Common myeloid progenitor, CD34-positive (primary cell): ENCODE results near the gene SYTL1.

Source experiments
- CTCF ChIA-PET: fragments of 350-600 bp; sonication (Branson Sonifier 250); formaldehyde crosslinking; loops from one replicate; lab custom pipeline; 2021; ENCODE audit warnings: antibody characterized with exemption; lab: Charles Lee
- POLR2A ChIA-PET: fragments of 350-600 bp; sonication (Branson Sonifier 250); formaldehyde crosslinking; loops from one replicate; lab custom pipeline; 2021; ENCODE audit warnings: antibody characterized with exemption; lab: Charles Lee
- DNase-seq, 3 donors: peaks; one replicate each; pipeline versions ENCODE4 v3.0.0 to v3.0.0-alpha.2; 2013
- H3K27ac ChIP-seq, 2 experiments: 1 replicate in 1 of 2; 2 replicates in 1 of 2; pipeline ENCODE4 v1.7.0; 2013; ENCODE audit warnings: inconsistent platforms in 2 of 2, low read length in 2 of 2, mild to moderate bottlenecking in 2 of 2, low read depth in 1 of 2, moderate library complexity in 1 of 2; ENCODE audit not compliant: severe bottlenecking in 2 of 2, insufficient read depth in 1 of 2, poor library complexity in 1 of 2
- H3K27me3 ChIP-seq, 5 experiments: replicated peaks in 2 of 5; 1 replicate in 3 of 5; 2 replicates in 2 of 5; pipeline versions ENCODE4 v1.6.1 to v1.7.0; 2013; ENCODE audit warnings: low read length in 4 of 5, mild to moderate bottlenecking in 2 of 5, moderate library complexity in 2 of 5, inconsistent platforms in 1 of 5; ENCODE audit not compliant: insufficient read depth in 5 of 5, control insufficient read depth in 4 of 5
- H3K36me3 ChIP-seq, 4 experiments: 1 replicate in 2 of 4; 2 replicates in 2 of 4; pipeline versions ENCODE4 v1.6.1 to v1.7.0; 2013; ENCODE audit warnings: low read length in 3 of 4, control low read depth in 1 of 4, mild to moderate bottlenecking in 1 of 4; ENCODE audit not compliant: control insufficient read depth in 4 of 4, insufficient read depth in 4 of 4
- H3K4me1 ChIP-seq, 4 experiments: 1 replicate in 3 of 4; 2 replicates in 1 of 4; pipeline versions ENCODE4 v1.6.1 to v1.7.1; 2013; ENCODE audit warnings: low read length in 3 of 4, mild to moderate bottlenecking in 3 of 4, control low read depth in 1 of 4, inconsistent platforms in 1 of 4, moderate library complexity in 1 of 4; ENCODE audit not compliant: control insufficient read depth in 4 of 4, insufficient read depth in 4 of 4; ENCODE audit errors: control extremely low read depth in 1 of 4
- H3K4me3 ChIP-seq, 7 experiments: 1 replicate in 4 of 7; 2 replicates in 3 of 7; pipeline versions ENCODE4 v1.5.1 to v1.7.0; 2013; ENCODE audit warnings: mild to moderate bottlenecking in 7 of 7, low read length in 6 of 7, moderate library complexity in 6 of 7, inconsistent platforms in 2 of 7, low read depth in 2 of 7, control low read depth in 1 of 7; ENCODE audit not compliant: insufficient read depth in 4 of 7, control insufficient read depth in 1 of 7; ENCODE audit errors: extremely low read depth in 1 of 7
- H3K9me3 ChIP-seq, 5 experiments: 1 replicate in 4 of 5; 2 replicates in 1 of 5; pipeline versions ENCODE4 v1.6.1 to v1.7.1; 2013; ENCODE audit warnings: low read length in 4 of 5, mild to moderate bottlenecking in 2 of 5, inconsistent platforms in 1 of 5, low read depth in 1 of 5, moderate library complexity in 1 of 5; ENCODE audit not compliant: control insufficient read depth in 4 of 5, insufficient read depth in 2 of 5; ENCODE audit errors: control extremely low read depth in 1 of 5
- WGBS: methylation state at CpG from one replicate; pipeline ENCODE4 v1.1.5; 2013; ENCODE audit not compliant: insufficient coverage; 5-methylcytosine and 5-hydroxymethylcytosine counted together

The SYTL1 gene

DNA sequence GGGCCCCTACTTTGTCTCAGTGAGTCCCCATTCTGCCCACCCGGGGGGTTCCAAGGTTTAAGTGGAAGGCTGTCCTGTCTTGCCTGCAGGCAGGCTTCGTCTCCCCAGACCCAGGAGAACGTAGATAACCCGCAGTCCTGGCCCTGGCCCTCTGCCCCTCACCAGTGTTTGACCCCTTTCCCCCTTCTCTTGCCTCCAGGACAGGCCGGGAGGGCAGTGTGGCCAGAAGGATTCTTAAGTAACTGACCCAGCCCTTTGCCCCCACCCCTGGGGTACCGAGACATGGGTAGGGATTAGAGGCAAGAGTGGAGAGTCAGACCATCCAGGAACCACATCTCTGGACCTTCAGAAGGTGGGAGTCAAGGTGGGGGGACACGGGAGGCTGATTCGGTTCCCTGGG is 11.0 kb upstream of the SYTL1 start:
- DNase-seq, result no peak
- Histone ChIP-seq H3K36me3 (peaks cover 10 to 80% (median 66%) of the 10 kb centered on the region in 4 experiments), H3K4me3 (no peak overlapping the region), H3K27me3 (no peaks in the 10 kb centered on the region), H3K9me3 (no peaks in the 10 kb centered on the region), H3K27ac (no peak overlapping the region), H3K4me1 (no peaks in the 10 kb centered on the region)
- ChIA-PET CTCF (interaction anchor here (0.6 to 1.2 kb wide), 3 partner anchors 15 to 72 kb away, joined by 3 to 4 read pairs (median 3); no protein-coding TSS in a partner anchor), POLR2A (no interaction called here)
- WGBS, result 100% methylated on average over 6 of the region's 8 CpGs

GRCh38 chr1:27331426-27331825 is 10.4 kb upstream of the SYTL1 start:
- no peak for DNase-seq
- Histone ChIP-seq H3K9me3 (no peaks in the 10 kb centered on the region), H3K27ac (no peak overlapping the region), H3K27me3 (no peaks in the 10 kb centered on the region), H3K4me3 (no peak overlapping the region), H3K4me1 (no peaks in the 10 kb centered on the region), H3K36me3 (peaks cover 10 to 83% (median 67%) of the 10 kb centered on the region in 4 experiments)
- POLR2A ChIA-PET, result no interaction called here
- CTCF ChIA-PET, result interaction anchor here (1.7 to 4.3 kb wide), 4 partner anchors 8 to 65 kb away, joined by 5 to 53 read pairs (median 22); no protein-coding TSS in a partner anchor
- WGBS, result 100% methylated on average over 3 of the region's 3 CpGs

DNA sequence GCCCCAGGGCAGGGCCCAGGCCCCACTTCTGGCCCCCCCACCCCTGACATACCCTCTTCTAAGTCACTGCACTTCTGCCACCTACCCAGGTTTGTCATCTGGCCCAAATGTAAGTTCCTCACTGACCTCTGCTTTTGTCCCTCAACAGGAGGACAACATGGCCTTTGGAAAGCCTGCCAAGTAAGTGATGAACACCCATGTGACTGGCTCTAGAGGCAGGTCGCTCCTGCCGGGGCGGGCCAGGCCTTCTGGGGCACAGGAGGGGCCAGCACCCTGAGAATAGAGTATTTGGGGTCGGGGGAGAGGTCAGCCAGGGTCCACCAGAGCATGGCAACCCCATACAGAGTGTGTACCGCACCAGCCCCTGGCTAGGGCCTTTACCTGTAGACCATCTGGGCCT is 9.9 kb upstream of the SYTL1 start:
- Histone ChIP-seq H3K4me1 (no peaks in the 10 kb centered on the region), H3K9me3 (no peaks in the 10 kb centered on the region), H3K27ac (no peak overlapping the region), H3K36me3 (peaks cover 7 to 86% (median 67%) of the 10 kb centered on the region in 4 experiments), H3K4me3 (no peak overlapping the region), H3K27me3 (no peaks in the 10 kb centered on the region)
- DNase-seq, result no peak
- 100% methylated on average over 4 of the region's 5 CpGs for WGBS
- POLR2A ChIA-PET, result interaction anchor here (0.7 to 0.9 kb wide), 2 partner anchors 10 to 59 kb away, joined by 3 read pairs; no protein-coding TSS in a partner anchor
- CTCF ChIA-PET, result interaction anchor here (0.8 to 4.3 kb wide), 14 partner anchors 8 to 275 kb away, joined by 3 to 53 read pairs (median 6); partner anchors contain the start of gene SYTL1

- no peaks in the 10 kb centered on the region for H3K9me3 ChIP-seq
- POLR2A ChIA-PET, result interaction anchor here (0.7 to 0.9 kb wide), 2 partner anchors 10 to 58 kb away, joined by 3 read pairs; no protein-coding TSS in a partner anchor
- CTCF ChIA-PET, result interaction anchor here (0.7 to 4.3 kb wide), 24 partner anchors 9 to 274 kb away, joined by 3 to 53 read pairs (median 4); partner anchors contain the start of gene SYTL1
- H3K4me1 ChIP-seq, result no peaks in the 10 kb centered on the region
- DNase-seq, result peak in 2 of 3 donors; percentile 64
- H3K4me3 ChIP-seq, result no peak overlapping the region
- H3K36me3 ChIP-seq, result peaks cover 7 to 82% (median 63%) of the 10 kb centered on the region in 4 experiments
- WGBS, result 95% methylated on average over 9 of the region's 11 CpGs
- no peaks in the 10 kb centered on the region for H3K27me3 ChIP-seq
- no peak overlapping the region for H3K27ac ChIP-seq
Observed at GRCh38 chr1:27332536-27333281, 9.1 kb upstream of the SYTL1 start.

- no peak overlapping the region for H3K27ac ChIP-seq
- 92% methylated on average over 17 of the region's 17 CpGs for WGBS
- H3K9me3 ChIP-seq, result no peaks in the 10 kb centered on the region
- no peaks in the 10 kb centered on the region for H3K27me3 ChIP-seq
- H3K36me3 ChIP-seq, result peaks cover 7 to 73% (median 56%) of the 10 kb centered on the region in 4 experiments
- peaks cover 0 to under 1% (median 0%) of the 10 kb centered on the region in 4 experiments for H3K4me1 ChIP-seq
- H3K4me3 ChIP-seq, result no peak overlapping the region
- POLR2A ChIA-PET, result no interaction called here
- no peak for DNase-seq
- CTCF ChIA-PET, result interaction anchor here (0.9 to 4.3 kb wide), 14 partner anchors 10 to 329 kb away, joined by 3 to 53 read pairs (median 6); no protein-coding TSS in a partner anchor
Observed at GRCh38 chr1:27333717-27334279, 8.0 kb upstream of the SYTL1 start.

- H3K9me3 ChIP-seq, result no peaks in the 10 kb centered on the region
- ChIA-PET POLR2A (no interaction called here), CTCF (interaction anchor here (0.6 to 4.3 kb wide), 12 partner anchors 9 to 276 kb away, joined by 3 to 32 read pairs (median 4); partner anchors contain the start of gene MAP3K6)
- peaks cover 0 to 18% (median 1%) of the 10 kb centered on the region in 4 experiments for H3K4me1 ChIP-seq
- DNase-seq, result no peak
- peaks cover 5 to 62% (median 48%) of the 10 kb centered on the region in 4 experiments for H3K36me3 ChIP-seq
- H3K27ac ChIP-seq, result no peak overlapping the region
- no peak overlapping the region for H3K4me3 ChIP-seq
- 88% methylated on average over 10 of the region's 17 CpGs for WGBS
- H3K27me3 ChIP-seq, result no peaks in the 10 kb centered on the region
Observed at GRCh38 chr1:27335506-27336422, 6.1 kb upstream of the SYTL1 start.
